MCF 10A (cell line): ENCODE data around the gene PRRC2B. TPM values are rescaled to one million over a fixed set of nuclear protein-coding genes. Genes with fewer than 3 reads are reported as not detected.

Experiments
- BruUV-seq: library from RNA; stranded (reverse); fragments of 400-500 nt; replicated peaks from 2 replicates; lab custom pipeline; 2021; lab: Mats Ljungman, UMichigan
- CTCF ChIA-PET: fragments of 300-600 bp; sonication (Branson Sonifier 250); formaldehyde crosslinking; extraction: SDS; loops from one replicate; lab custom pipeline; 2021; ENCODE audit warnings: antibody characterized with exemption, inconsistent platforms; lab: Yijun Ruan, JAX
- POLR2A ChIA-PET: fragments of 300-600, 350-650 bp; sonication (Branson Sonifier 250); formaldehyde crosslinking; extraction: SDS; loops from one replicate; lab custom pipeline; 2020; ENCODE audit warnings: antibody characterized with exemption, inconsistent platforms; lab: Yijun Ruan, JAX
- DNase-seq: peaks from one replicate; pipeline ENCODE4 v3.0.0-alpha.2; 2018; ENCODE audit not compliant: unreplicated experiment
- H3K27ac Mint-ChIP-seq: one replicate; pipeline ENCODE4 v1.8.0; 2022; ENCODE audit warnings: mild to moderate bottlenecking, low read depth, mixed read lengths; ENCODE audit not compliant: unreplicated experiment
- H3K27me3 Mint-ChIP-seq: one replicate; pipeline ENCODE4 v1.8.0; 2022; ENCODE audit warnings: mixed read lengths; ENCODE audit not compliant: insufficient read depth, unreplicated experiment
- H3K36me3 Mint-ChIP-seq: one replicate; pipeline ENCODE4 v1.8.0; 2022; ENCODE audit warnings: mild to moderate bottlenecking, moderate library complexity, mixed read lengths; ENCODE audit not compliant: insufficient read depth, unreplicated experiment
- H3K4me1 Mint-ChIP-seq: one replicate; pipeline ENCODE4 v1.8.0; 2022; ENCODE audit warnings: mixed read lengths; ENCODE audit not compliant: insufficient read depth, unreplicated experiment
- H3K4me3 Mint-ChIP-seq: one replicate; pipeline ENCODE4 v1.8.0; 2022; ENCODE audit warnings: mild to moderate bottlenecking, moderate library complexity, mixed read lengths; ENCODE audit not compliant: unreplicated experiment
- H3K9me3 Mint-ChIP-seq: one replicate; pipeline ENCODE4 v1.8.0; 2022; ENCODE audit warnings: mixed read lengths; ENCODE audit not compliant: unreplicated experiment
- CTCF ChIP-seq: fragments of 200-600 bp; IDR thresholded peaks from one replicate; pipeline ENCODE4 v1.8.0; 2022; ENCODE audit warnings: antibody characterized with exemption, mild to moderate bottlenecking; ENCODE audit not compliant: unreplicated experiment
- intact Hi-C: fragments of 100-400 bp; cut with micrococcal nuclease; formaldehyde crosslinking; loops from 2 replicates; pipeline ENCODE4 v1.14.1; 2022
- total RNA-seq: library from RNA; stranded (reverse); gene quantifications from 2 replicates; pipeline ENCODE4 v1.2.3, GENCODE V29; 2022

Gene PRRC2B
- total RNA-seq, 1 experiment from 2014 or later, result 186 TPM

GRCh38 chr9:131500939-131501541, 107.2 kb downstream of the PRRC2B start:
- DNase-seq, result peak; percentile 82
- peaks cover 15% of the 10 kb centered on the region for H3K4me1 Mint-ChIP-seq
- peak overlapping the region; percentile 86 for H3K4me3 Mint-ChIP-seq
- H3K27me3 Mint-ChIP-seq, result no peaks in the 10 kb centered on the region
- TF ChIP-seq CTCF, result no peak
- no peaks in the 10 kb centered on the region for H3K9me3 Mint-ChIP-seq
- no peak overlapping the region for H3K27ac Mint-ChIP-seq
- peaks cover 66% of the 10 kb centered on the region for H3K36me3 Mint-ChIP-seq
- ChIA-PET POLR2A (interaction anchor here (0.7 to 1.6 kb wide), 2 partner anchors 14 to 107 kb away, joined by 3 to 4 read pairs; no protein-coding TSS in a partner anchor), CTCF (interaction anchor here (0.6 to 0.7 kb wide), 3 partner anchors 36 to 1171 kb away, joined by 3 read pairs; no protein-coding TSS in a partner anchor)
- intact Hi-C loops, result loop anchor here (10.0 kb wide), 1 partner anchor 244 kb away; the partner anchor contains the start of gene RAPGEF1
- no TSS peak for BruUV-seq

GRCh38 chr9:131502781-131503625, 109.1 kb downstream of the PRRC2B start, which contains the start of gene POMT1:
TSS of gene POMT1 (plus strand) at chr9:131502918. CDS start at chr9:131504219, 1,301 bp downstream.
- H3K9me3 Mint-ChIP-seq, result no peaks in the 10 kb centered on the region
- H3K27ac Mint-ChIP-seq, result peak within 1 kb of the TSS; percentile 84
- ChIA-PET POLR2A (interaction anchor here (0.6 to 1.4 kb wide), 8 partner anchors 11 to 153 kb away, joined by 3 to 6 read pairs (median 4); no protein-coding TSS in a partner anchor), CTCF (interaction anchor here (0.7 to 1.3 kb wide), 4 partner anchors 109 to 326 kb away, joined by 3 to 5 read pairs (median 4); partner anchors contain the start of gene RAPGEF1)
- intact Hi-C loops, result loop anchor here (10.0 kb wide), 1 partner anchor 242 kb away; the partner anchor contains the start of gene RAPGEF1
- peaks cover 15% of the 10 kb centered on the region for H3K4me1 Mint-ChIP-seq
- peak; percentile 87 for DNase-seq
- peaks cover 46% of the 10 kb centered on the region for H3K36me3 Mint-ChIP-seq
- no peaks in the 10 kb centered on the region for H3K27me3 Mint-ChIP-seq
- peak within 1 kb of the TSS; percentile 86 for H3K4me3 Mint-ChIP-seq
- no TSS peak for BruUV-seq
- no peak for TF ChIP-seq CTCF

- no TSS peak for BruUV-seq
- POLR2A ChIA-PET, result interaction anchor here (0.6 to 1.4 kb wide), 8 partner anchors 10 to 154 kb away, joined by 3 to 6 read pairs (median 4); no protein-coding TSS in a partner anchor
- DNase-seq, result peak; percentile 49
- peaks cover 15% of the 10 kb centered on the region for H3K4me1 Mint-ChIP-seq
- H3K4me3 Mint-ChIP-seq, result peak overlapping the region; percentile 86
- H3K9me3 Mint-ChIP-seq, result no peaks in the 10 kb centered on the region
- intact Hi-C loops, result loop anchor here (10.0 kb wide), 1 partner anchor 241 kb away; the partner anchor contains the start of gene RAPGEF1
- no peaks in the 10 kb centered on the region for H3K27me3 Mint-ChIP-seq
- peak overlapping the region; percentile 84 for H3K27ac Mint-ChIP-seq
- H3K36me3 Mint-ChIP-seq, result peaks cover 40% of the 10 kb centered on the region
- no peak for TF ChIP-seq CTCF
- CTCF ChIA-PET, result interaction anchor here (0.7 to 1.3 kb wide), 4 partner anchors 108 to 327 kb away, joined by 3 to 5 read pairs (median 4); partner anchors contain the start of gene RAPGEF1
Measured at GRCh38 chr9:131503626-131504465, 110.0 kb downstream of the PRRC2B start.
